Ecto neural progenitor cell (in vitro differentiated cells): Measurements from ENCODE around the gene LY6G5B.

Experiments used
- DNase-seq: peaks from one replicate; pipeline ENCODE4 v3.0.0-alpha.2; 2018; ENCODE audit warnings: low spot score

LY6G5B gene

GRCh38 chr6:31669676-31670075 lies at the start of gene LY6G5B:
TSS of gene LY6G5B (plus strand) at chr6:31669976. CDS start at chr6:31670951, 975 bp downstream.
- DNase-seq: no peak

- peak; percentile 97 for DNase-seq
Measured at GRCh38 chr6:31620586-31621319, 49.0 kb upstream of the LY6G5B start, which contains the start of gene PRRC2A. TSS of gene PRRC2A (plus strand) at chr6:31620715. CDS start at chr6:31622790, 2,075 bp downstream.

GRCh38 chr6:31621320-31621939 lies 48.3 kb upstream of the LY6G5B start:
- DNase-seq: no peak

- no peak for DNase-seq
Measured at GRCh38 chr6:31621991-31622390, 47.8 kb upstream of the LY6G5B start.

GRCh38 chr6:31622684-31623091 lies 47.1 kb upstream of the LY6G5B start:
- DNase-seq: no peak

- no peak for DNase-seq
Measured at GRCh38 chr6:31624070-31624469, 45.7 kb upstream of the LY6G5B start.

GRCh38 chr6:31626952-31627351 lies 42.8 kb upstream of the LY6G5B start:
- no peak for DNase-seq

- no peak for DNase-seq
Measured at GRCh38 chr6:31627690-31628287, 42.0 kb upstream of the LY6G5B start.

GRCh38 chr6:31629014-31629413 lies 40.8 kb upstream of the LY6G5B start:
- no peak for DNase-seq

GRCh38 chr6:31630177-31630934 lies 39.4 kb upstream of the LY6G5B start:
- DNase-seq: no peak

GRCh38 chr6:31631209-31631608 lies 38.6 kb upstream of the LY6G5B start:
- no peak for DNase-seq

- no peak for DNase-seq
Measured at GRCh38 chr6:31631681-31632278, 38.0 kb upstream of the LY6G5B start.

- DNase-seq: no peak
Measured at GRCh38 chr6:31632279-31632946, 37.4 kb upstream of the LY6G5B start.

GRCh38 chr6:31633447-31633846 lies 36.3 kb upstream of the LY6G5B start:
- DNase-seq: no peak

GRCh38 chr6:31634131-31634530 lies 35.6 kb upstream of the LY6G5B start:
- no peak for DNase-seq

GRCh38 chr6:31634969-31635575 lies 34.7 kb upstream of the LY6G5B start:
- DNase-seq: no peak

- DNase-seq: no peak
Measured at GRCh38 chr6:31636698-31637596, 32.8 kb upstream of the LY6G5B start.

- no peak for DNase-seq
Measured at GRCh38 chr6:31639043-31639442, 30.7 kb upstream of the LY6G5B start.

- no peak for DNase-seq
Measured at GRCh38 chr6:31639449-31639861, 30.3 kb upstream of the LY6G5B start.

GRCh38 chr6:31640612-31641011 lies 29.2 kb upstream of the LY6G5B start:
- no peak for DNase-seq
